ENCODE data around the gene PPP1R27.
"Not testable (repeated sequence)": the region's sequence is repeated elsewhere in the genome, so short reads cannot be mapped to it uniquely, and the experiment has no call there.

PPP1R27 gene

GRCh38 chr17:81840826-81841778 lies 6.3 kb upstream of the PPP1R27 start:
- Histone ChIP-seq H3K36me3 (ENCODE audit: control insufficient read depth, insufficient read depth, low read length) (peaks cover 32% of the 10 kb centered on the region), H3K27ac (ENCODE audit: low read length) (no peak overlapping the region), H3K27me3 (ENCODE audit: control insufficient read depth, insufficient read depth, low read length) (no peaks in the 10 kb centered on the region), H3K9me3 (ENCODE audit: control insufficient read depth, insufficient read depth, low read length) (no peaks in the 10 kb centered on the region), H3K4me3 (ENCODE audit: low read length) (no peak overlapping the region), H3K4me1 (ENCODE audit: control insufficient read depth, insufficient read depth, low read length) (no peaks in the 10 kb centered on the region)
- no peak for DNase-seq (ENCODE audit: low read depth, low spot score)
- no CpG with 5 or more reads among the region's 40 CpGs for WGBS (ENCODE audit: insufficient coverage, insufficient read length)

GRCh38 chr17:81840059-81840458 lies 5.2 kb upstream of the PPP1R27 start:
- not testable (repeated sequence) for H3K27ac ChIP-seq (ENCODE audit: low read length); H3K4me1 ChIP-seq (ENCODE audit: control insufficient read depth, insufficient read depth, low read length); H3K4me3 ChIP-seq (ENCODE audit: low read length); DNase-seq (ENCODE audit: low read depth, low spot score); H3K9me3 ChIP-seq (ENCODE audit: control insufficient read depth, insufficient read depth, low read length); H3K27me3 ChIP-seq (ENCODE audit: control insufficient read depth, insufficient read depth, low read length)
- peaks cover 22% of the 10 kb centered on the region for H3K36me3 ChIP-seq (ENCODE audit: control insufficient read depth, insufficient read depth, low read length)
- no CpG with 5 or more reads among the region's 5 CpGs for WGBS (ENCODE audit: insufficient coverage, insufficient read length)

DNA sequence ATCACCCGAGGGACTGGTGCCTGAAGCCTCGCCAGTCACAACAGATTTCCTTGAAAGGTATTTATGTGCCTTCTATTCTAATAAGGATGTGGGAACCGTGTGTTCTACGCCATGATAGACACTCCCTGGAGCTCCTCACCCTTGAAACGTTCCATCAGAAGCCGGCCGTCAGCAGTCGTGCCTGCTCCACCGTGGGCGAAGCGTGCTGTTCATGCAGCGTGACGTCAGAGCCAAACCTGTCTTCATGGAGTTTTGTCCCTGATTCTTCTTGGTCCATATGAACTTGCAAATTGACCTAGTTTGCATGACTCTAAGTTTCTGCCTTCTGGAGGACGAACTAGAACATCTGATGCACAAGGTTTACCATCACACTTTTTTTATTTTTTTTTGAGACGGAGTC lies 4.5 kb upstream of the PPP1R27 start:
- Histone ChIP-seq H3K4me3 (ENCODE audit: low read length) (no peak overlapping the region), H3K27me3 (ENCODE audit: control insufficient read depth, insufficient read depth, low read length) (no peaks in the 10 kb centered on the region), H3K9me3 (ENCODE audit: control insufficient read depth, insufficient read depth, low read length) (no peaks in the 10 kb centered on the region), H3K36me3 (ENCODE audit: control insufficient read depth, insufficient read depth, low read length) (peaks cover 14% of the 10 kb centered on the region), H3K27ac (ENCODE audit: low read length) (no peak overlapping the region), H3K4me1 (ENCODE audit: control insufficient read depth, insufficient read depth, low read length) (no peaks in the 10 kb centered on the region)
- no CpG with 5 or more reads among the region's 15 CpGs for WGBS (ENCODE audit: insufficient coverage, insufficient read length)
- DNase-seq (ENCODE audit: low read depth, low spot score), result no peak

DNA sequence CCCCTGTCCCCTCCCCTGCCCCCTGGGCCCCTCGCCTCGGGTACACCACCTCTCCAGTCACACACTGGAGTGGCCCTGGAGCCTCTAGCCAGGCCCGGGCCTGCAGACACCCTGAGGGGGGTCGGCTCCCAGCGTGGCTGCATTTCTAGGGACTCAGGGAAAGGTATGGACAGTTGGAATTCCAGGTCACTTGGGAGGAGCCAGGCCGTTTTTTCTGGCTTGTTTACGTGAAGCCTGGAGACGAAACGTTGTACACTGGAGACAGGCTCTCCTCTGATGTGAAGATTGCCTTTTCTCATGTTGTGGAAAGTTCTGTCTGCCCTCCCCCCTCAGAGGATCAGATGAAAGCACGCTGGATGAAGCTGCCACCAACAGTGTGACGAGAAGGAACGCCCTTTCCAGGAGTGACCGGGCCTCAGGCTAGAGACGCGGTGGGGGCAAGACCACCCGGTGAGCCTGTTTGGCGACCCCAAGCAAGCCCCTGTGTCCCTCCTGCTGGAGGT lies 4.0 kb upstream of the PPP1R27 start:
- no peaks in the 10 kb centered on the region for H3K27me3 ChIP-seq (ENCODE audit: control insufficient read depth, insufficient read depth, low read length)
- no peak overlapping the region for H3K27ac ChIP-seq (ENCODE audit: low read length)
- no peak overlapping the region for H3K4me3 ChIP-seq (ENCODE audit: low read length)
- 0 out of 2 replicates have a peak, but pooled peaks cover under 1% of the 10 kb centered on the region for H3K4me1 ChIP-seq (ENCODE audit: control insufficient read depth, insufficient read depth, low read length)
- peaks cover 10% of the 10 kb centered on the region for H3K36me3 ChIP-seq (ENCODE audit: control insufficient read depth, insufficient read depth, low read length)
- no peak for DNase-seq (ENCODE audit: low read depth, low spot score)
- WGBS (ENCODE audit: insufficient coverage, insufficient read length), result no CpG with 5 or more reads among the region's 17 CpGs
- H3K9me3 ChIP-seq (ENCODE audit: control insufficient read depth, insufficient read depth, low read length), result no peaks in the 10 kb centered on the region

DNA sequence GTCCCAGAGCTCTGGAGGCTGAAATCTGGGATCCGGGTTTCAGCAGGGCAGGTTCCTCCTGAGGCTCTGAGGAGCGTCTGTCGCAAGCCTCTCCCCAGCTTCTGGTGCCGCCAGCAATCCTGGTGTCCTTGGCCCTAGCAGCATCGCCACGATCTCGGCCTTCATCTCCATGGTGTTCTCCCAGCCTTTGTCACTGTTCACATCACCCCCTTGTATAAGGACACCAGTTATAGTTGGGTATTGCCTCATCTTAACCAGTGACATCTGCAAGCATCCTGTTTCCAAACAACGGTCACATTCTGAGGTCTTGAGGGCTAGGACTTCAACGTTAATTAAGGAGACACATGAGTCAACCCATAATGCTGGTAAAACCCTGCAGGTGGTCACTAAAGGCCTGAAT lies 2.8 kb upstream of the PPP1R27 start:
- no peaks in the 10 kb centered on the region for H3K27me3 ChIP-seq (ENCODE audit: control insufficient read depth, insufficient read depth, low read length)
- H3K36me3 ChIP-seq (ENCODE audit: control insufficient read depth, insufficient read depth, low read length), result no peaks in the 10 kb centered on the region
- H3K9me3 ChIP-seq (ENCODE audit: control insufficient read depth, insufficient read depth, low read length), result no peaks in the 10 kb centered on the region
- H3K4me1 ChIP-seq (ENCODE audit: control insufficient read depth, insufficient read depth, low read length), result 0 out of 2 replicates have a peak, but pooled peaks cover 3% of the 10 kb centered on the region
- no peak overlapping the region for H3K4me3 ChIP-seq (ENCODE audit: low read length)
- no peak overlapping the region for H3K27ac ChIP-seq (ENCODE audit: low read length)
- DNase-seq (ENCODE audit: low read depth, low spot score), result no peak
- WGBS (ENCODE audit: insufficient coverage, insufficient read length), result no CpG with 5 or more reads among the region's 9 CpGs

GRCh38 chr17:81833921-81834830 lies 674 bp downstream of the PPP1R27 start:
- Histone ChIP-seq H3K4me1 (ENCODE audit: control insufficient read depth, insufficient read depth, low read length) (peaks cover 9% of the 10 kb centered on the region), H3K4me3 (ENCODE audit: low read length) (peak overlapping the region; percentile 93), H3K9me3 (ENCODE audit: control insufficient read depth, insufficient read depth, low read length) (no peaks in the 10 kb centered on the region), H3K36me3 (ENCODE audit: control insufficient read depth, insufficient read depth, low read length) (no peaks in the 10 kb centered on the region), H3K27ac (ENCODE audit: low read length) (no peak overlapping the region), H3K27me3 (ENCODE audit: control insufficient read depth, insufficient read depth, low read length) (no peaks in the 10 kb centered on the region)
- DNase-seq (ENCODE audit: low read depth, low spot score), result no peak
- WGBS (ENCODE audit: insufficient coverage, insufficient read length), result no CpG with 5 or more reads among the region's 31 CpGs

DNA sequence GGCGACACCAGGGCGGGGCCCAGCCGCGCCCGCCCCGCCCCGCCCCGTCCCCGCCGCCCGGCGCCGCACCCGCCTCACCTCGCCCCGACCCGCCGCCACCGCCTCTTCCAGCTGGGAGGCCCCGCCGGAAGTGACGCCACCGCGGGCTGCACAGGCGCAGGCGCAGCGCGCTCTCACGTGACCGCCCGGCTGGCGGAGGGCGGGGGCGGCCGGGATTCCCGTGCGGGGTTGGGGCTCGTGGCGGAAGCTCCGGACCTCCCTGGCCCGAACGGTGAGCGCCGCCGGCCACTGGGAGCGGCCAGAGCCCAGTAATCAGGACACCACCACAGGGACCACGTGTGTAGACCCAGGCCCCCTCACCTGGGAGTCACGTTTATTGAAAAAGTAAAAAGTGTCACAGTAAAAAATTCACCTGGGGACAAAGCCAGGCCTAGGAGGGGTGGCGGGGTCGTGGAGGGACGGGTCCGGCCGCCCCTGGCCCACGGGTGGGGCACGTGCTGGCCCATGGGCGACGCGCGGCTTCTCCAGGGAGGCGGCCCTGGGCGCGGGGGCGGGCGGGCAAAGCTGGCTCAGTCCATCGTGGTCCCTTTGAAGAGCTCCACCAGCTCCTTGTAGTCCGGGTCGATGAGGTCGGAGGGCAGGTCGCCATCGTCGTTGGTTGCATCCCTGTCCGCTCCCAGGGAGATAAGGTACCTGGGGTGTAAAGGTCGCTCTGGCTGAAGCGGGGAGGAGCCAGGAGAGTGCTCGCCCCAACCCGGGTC lies 1.5 kb downstream of the PPP1R27 start, which contains the start of gene MCRIP1:
MCRIP1 (minus strand) TSS at position 132 of the 761 bp plus-strand sequence. CDS start 8,785 bp downstream, outside the sequence.
- H3K27ac ChIP-seq (ENCODE audit: low read length), result no peak within 1 kb of the TSS
- DNase-seq (ENCODE audit: low read depth, low spot score), result peak; percentile 66
- H3K9me3 ChIP-seq (ENCODE audit: control insufficient read depth, insufficient read depth, low read length), result no peaks in the 10 kb centered on the region
- H3K36me3 ChIP-seq (ENCODE audit: control insufficient read depth, insufficient read depth, low read length), result no peaks in the 10 kb centered on the region
- peaks cover 11% of the 10 kb centered on the region for H3K4me1 ChIP-seq (ENCODE audit: control insufficient read depth, insufficient read depth, low read length)
- peak within 1 kb of the TSS; percentile 93 for H3K4me3 ChIP-seq (ENCODE audit: low read length)
- no CpG with 5 or more reads among the region's 76 CpGs for WGBS (ENCODE audit: insufficient coverage, insufficient read length)
- no peaks in the 10 kb centered on the region for H3K27me3 ChIP-seq (ENCODE audit: control insufficient read depth, insufficient read depth, low read length)

DNA sequence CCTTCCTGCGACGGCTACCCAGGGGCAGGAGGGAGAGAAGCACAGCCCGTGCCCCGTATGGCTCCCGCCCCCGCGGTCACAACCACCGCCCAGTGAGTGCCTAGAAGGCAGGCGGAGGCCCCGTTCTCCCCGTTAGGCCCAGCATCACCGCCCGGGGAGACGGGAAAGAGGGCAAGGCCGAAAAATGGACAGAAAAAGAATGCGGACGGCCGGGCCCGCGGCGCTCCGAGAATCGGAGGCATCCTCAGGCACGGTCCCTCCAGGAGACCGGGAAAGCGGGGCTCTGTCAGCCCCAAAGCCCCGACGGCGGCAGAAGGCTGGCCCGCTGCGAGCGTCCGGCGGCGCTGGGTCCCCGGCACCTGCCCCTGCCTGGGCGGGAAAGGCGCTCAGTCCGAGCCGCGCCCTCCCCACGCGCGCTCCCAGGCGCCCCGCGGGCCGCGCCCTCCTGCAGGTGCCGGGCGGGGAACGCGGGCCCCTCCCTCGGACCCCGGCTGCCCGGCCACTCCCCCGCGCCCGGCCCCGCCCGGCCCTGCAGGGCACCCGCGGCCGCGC lies 2.2 kb downstream of the PPP1R27 start:
- Histone ChIP-seq H3K4me3 (ENCODE audit: low read length) (peak overlapping the region; percentile 88), H3K36me3 (ENCODE audit: control insufficient read depth, insufficient read depth, low read length) (no peaks in the 10 kb centered on the region), H3K27ac (ENCODE audit: low read length) (no peak overlapping the region), H3K27me3 (ENCODE audit: control insufficient read depth, insufficient read depth, low read length) (no peaks in the 10 kb centered on the region), H3K9me3 (ENCODE audit: control insufficient read depth, insufficient read depth, low read length) (no peaks in the 10 kb centered on the region), H3K4me1 (ENCODE audit: control insufficient read depth, insufficient read depth, low read length) (peaks cover 11% of the 10 kb centered on the region)
- DNase-seq (ENCODE audit: low read depth, low spot score), result no peak
- no CpG with 5 or more reads among the region's 65 CpGs for WGBS (ENCODE audit: insufficient coverage, insufficient read length)

- Histone ChIP-seq H3K27ac (ENCODE audit: low read length) (no peak overlapping the region), H3K9me3 (ENCODE audit: control insufficient read depth, insufficient read depth, low read length) (no peaks in the 10 kb centered on the region), H3K4me1 (ENCODE audit: control insufficient read depth, insufficient read depth, low read length) (peaks cover 11% of the 10 kb centered on the region), H3K36me3 (ENCODE audit: control insufficient read depth, insufficient read depth, low read length) (no peaks in the 10 kb centered on the region), H3K4me3 (ENCODE audit: low read length) (peak overlapping the region; percentile 88), H3K27me3 (ENCODE audit: control insufficient read depth, insufficient read depth, low read length) (no peaks in the 10 kb centered on the region)
- DNase-seq (ENCODE audit: low read depth, low spot score), result no peak
- no CpG with 5 or more reads among the region's 18 CpGs for WGBS (ENCODE audit: insufficient coverage, insufficient read length)
Measured at GRCh38 chr17:81831957-81832607, 2.8 kb downstream of the PPP1R27 start.

Data from iPS DF 6.9 (cell line).